GM18511 (cell line): ENCODE data around the gene PAK6.
A peak's percentile ranks its signal among the peaks of the same experiment; 100 is the strongest.

Source experiments
- ATAC-seq: cut with Tn5 transposase; IDR thresholded peaks from one replicate; pipeline ENCODE4 v1.9.1; 2021; ENCODE audit warnings: mild to moderate bottlenecking, moderate library complexity; ENCODE audit not compliant: unreplicated experiment

PAK6 gene

GRCh38 chr15:40307421-40308211, 68.8 kb downstream of the PAK6 start, which contains the start of gene PLCB2:
PLCB2 (minus strand) TSS chr15:40307935; CDS start chr15:40307672, 263 bp downstream.
- peak; percentile 77 for ATAC-seq

GRCh38 chr15:40309344-40309862, 70.5 kb downstream of the PAK6 start:
- ATAC-seq = no peak

DNA sequence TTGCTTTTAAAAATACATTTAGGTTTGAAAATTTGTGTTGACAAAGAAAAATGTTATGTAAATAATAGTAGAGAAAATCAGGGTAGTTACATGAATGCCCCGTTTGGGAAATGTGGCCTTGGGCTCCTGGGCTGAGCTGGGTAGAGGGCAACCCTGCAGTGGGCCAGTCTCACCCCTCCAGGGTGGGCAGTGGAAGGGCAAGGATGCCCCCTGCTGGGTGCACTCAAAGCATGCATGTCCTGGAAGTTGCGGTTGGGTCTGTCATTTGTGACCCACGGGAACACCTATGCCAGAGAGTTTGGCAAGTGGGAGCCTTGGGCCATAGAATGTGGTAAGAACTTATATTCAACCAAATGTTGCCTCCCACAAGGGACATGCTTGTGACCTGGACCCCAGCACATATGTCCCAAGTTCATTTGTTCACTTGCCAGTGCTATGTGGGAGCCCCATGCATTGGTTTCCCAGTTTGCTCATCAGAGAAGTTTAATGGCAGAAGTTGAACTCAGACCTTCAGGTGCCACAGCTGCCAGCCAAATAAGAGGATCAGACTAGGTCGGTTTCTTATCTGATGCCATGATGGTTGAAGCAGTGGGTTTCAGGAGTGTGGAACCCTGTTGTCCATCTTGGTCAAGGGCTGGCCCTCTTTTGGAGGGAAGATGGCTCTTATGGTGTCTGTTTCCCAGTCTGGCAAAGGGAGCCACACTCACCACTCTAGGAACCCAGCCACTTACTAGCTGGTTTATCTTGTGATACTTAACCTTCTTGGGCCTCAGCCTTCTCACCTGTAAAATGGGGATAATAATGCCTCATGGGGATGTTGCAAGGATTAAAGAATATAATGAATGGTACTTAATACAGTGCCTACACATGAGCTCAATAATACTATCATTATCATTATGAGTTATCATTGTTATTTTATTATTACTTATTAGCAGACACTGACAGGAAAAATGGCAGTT, 71.4 kb downstream of the PAK6 start:
- no peak for ATAC-seq

GRCh38 chr15:40310993-40311392, 72.1 kb downstream of the PAK6 start:
- ATAC-seq = no peak

DNA sequence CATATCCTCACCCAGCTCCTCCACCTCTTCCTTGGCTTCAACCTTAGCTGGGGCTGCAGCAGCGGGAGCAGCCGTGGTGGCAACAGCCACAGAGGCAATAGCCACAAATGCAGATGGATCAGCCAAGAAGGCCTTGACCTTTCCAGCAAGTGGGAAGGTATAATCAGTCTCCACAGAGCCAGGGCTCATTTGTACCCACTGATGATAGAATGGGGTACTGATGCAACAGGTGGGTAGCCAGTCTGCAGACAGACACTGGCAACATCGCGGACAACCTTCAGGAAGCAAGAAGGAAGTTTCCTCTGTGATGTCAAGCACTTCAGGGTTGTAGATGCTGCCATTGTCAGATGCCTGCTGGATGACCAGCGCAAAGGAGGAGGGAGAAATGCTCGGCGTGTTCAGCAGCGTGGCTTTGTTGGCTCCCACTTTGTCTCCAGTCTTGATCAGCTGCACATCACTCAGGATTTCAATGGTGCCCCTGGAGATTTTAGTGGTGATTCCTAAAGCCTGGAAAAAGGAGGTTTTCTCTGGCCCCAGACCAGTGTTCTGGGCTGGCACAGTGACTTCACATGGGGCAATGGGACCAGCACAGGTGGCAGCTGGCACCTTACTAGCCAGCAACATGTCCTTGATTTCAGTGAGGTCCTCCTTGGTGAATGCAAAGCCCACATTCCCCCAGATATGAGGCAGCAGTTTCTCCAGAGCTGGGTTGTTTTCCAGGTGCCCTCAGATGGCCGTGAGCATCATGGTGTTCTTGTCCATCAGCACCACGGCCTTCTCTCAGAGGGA, 73.7 kb downstream of the PAK6 start:
- ATAC-seq = no peak

DNA sequence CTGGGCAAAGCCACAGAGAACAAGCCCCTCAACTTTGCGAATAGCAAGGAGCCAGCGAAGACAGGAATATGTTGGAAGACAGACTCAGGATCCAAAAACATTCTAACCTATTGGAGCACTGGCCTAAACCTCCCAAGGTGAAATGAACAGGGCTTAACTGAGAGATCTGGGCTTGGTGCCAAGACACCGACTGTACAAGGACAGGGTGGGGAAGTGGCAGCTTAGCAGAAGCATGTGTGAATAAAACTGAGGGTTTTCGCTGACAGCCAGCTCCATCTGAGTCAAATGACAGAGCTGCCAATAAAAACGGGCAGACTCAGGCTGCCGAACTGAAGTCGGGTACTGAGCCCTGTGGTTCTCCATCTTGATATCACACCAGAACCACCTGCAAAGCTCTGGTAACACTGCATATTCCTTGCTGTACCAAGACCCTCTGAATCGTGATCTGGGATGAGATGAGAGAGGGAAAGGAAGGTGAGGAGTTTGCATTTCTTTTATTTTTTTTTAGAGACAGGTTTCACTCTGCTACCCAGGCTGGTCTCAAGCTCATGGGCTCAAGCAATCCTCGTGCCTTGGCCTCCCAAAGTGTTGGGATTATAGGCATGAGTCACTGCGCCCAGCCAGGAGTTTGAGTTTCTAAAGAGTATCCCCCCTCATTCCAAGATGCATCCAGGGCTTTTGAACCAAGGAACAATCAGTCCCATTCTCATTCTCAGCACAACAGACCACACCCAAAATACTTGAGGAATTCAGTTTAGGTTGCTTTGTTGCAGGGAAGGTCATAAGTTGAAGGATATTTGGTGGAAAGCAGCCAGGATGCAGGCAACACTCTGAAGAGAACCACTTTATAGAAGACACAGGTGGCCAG, 74.9 kb downstream of the PAK6 start:
- ATAC-seq = no peak

- ATAC-seq = no peak
Observed at GRCh38 chr15:40314723-40315276, 75.9 kb downstream of the PAK6 start.

DNA sequence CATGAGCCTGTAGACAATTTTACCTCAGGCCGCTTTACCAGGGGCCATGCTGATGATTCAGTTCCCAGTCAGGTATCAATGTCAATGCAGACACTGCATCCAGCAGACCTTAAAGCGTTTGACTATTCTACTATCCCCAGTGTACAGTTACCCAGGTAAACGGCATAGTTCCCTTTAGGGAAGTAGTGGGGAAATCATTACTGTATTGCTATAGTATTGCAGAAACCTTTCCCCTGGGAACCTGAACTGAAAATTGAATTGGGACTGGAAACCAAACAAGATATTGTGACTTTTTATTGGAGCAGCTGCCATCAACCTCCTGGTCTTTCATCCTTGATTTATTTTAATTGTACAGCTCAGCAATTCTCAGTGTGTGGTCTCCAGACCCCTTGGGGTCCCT, 78.1 kb downstream of the PAK6 start:
- no peak for ATAC-seq

DNA sequence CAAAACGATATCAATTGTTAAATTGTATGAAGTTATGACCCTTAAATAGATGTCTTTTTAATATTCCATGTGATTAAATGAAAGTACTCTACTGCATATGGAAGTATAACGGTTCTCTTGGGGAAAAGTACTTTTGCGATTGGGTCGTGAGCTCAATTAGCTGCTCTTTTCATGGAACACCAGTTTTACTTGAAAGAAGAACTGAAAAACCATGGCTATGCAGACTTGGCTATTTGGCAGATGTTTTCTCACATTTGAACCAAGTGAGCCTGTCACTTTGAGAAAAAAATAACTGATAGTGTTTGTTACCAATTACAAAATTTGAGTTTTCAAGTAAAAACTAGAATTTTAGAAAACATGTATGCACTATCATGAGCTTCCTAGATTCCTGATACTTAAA, 78.7 kb downstream of the PAK6 start:
- no peak for ATAC-seq

- no peak for ATAC-seq
Observed at GRCh38 chr15:40320409-40320808, 81.5 kb downstream of the PAK6 start.

DNA sequence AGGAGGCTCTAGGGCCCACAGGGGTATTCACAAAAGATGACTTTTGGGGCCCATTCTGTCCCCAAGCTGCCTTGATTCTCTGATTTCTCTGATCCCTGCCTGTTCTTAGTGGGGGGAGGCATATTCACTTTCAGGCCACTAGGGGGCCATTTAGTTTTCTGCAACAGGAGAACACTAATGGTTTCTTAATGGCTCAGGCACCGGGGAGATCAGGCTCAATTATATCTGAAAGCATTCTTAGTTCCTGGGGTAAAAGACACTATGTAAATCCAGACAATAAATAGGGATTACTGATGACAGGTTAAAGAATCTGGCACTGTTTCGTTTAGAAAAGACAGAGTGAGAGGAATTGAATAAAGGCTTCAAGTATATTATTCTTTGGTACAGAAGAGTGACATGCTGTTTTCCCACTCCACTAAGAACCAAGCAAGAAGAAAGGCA, 82.1 kb downstream of the PAK6 start:
- no peak for ATAC-seq

- ATAC-seq = no peak
Observed at GRCh38 chr15:40322531-40323238, 83.8 kb downstream of the PAK6 start.

GRCh38 chr15:40323239-40323952, 84.5 kb downstream of the PAK6 start, which contains the start of gene INAFM2:
INAFM2 (plus strand) TSS chr15:40323692; CDS start chr15:40324056, 364 bp downstream.
- peak; percentile 89 for ATAC-seq

DNA sequence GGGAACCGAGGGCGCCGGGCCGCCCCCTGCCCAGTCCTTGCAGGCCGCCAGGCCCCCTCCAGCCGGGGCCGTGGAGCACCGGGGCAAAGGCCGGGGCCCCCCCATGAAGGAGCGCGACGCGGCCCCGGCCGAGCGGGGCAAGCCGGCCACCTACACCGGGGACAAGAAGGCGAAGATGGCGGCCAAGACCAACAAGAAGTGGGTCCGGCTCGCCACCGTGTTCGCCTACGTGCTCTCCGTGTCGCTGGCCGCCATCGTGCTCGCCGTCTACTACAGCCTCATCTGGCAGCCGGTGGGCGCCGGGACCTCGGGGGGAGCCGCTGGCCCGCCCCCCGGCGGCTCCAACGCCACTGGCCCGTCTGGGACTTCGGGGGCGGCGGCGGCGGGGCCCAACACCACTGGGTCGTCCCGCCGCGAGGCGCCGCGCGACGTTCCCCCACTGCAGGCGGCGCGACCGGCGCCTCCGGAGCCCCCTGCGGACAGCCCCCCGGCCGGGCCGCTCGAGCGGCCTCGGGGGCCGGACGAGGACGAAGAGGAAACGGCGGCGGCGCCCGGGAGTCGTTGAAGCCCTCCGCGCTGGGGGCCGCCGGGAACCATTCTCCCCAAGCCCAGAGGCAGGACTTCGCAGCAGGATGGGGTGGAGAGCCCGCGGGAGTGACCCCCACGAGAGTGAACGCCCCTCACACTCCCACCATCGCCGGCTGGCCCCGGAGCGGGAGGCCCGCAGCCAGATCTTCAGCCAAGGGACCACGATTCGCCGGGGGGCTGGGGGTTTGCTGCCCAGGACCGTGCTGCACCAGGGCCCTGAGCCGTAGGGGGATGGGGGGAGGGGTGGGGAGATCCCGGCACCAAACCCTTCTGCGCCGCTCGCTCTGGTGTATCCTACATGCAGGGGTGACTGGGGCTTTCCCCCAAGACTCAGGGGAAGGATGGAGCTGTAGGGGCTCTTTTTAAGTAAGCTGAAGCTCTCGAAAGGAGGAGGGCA, 85.4 kb downstream of the PAK6 start:
- peak; percentile 15 for ATAC-seq

DNA sequence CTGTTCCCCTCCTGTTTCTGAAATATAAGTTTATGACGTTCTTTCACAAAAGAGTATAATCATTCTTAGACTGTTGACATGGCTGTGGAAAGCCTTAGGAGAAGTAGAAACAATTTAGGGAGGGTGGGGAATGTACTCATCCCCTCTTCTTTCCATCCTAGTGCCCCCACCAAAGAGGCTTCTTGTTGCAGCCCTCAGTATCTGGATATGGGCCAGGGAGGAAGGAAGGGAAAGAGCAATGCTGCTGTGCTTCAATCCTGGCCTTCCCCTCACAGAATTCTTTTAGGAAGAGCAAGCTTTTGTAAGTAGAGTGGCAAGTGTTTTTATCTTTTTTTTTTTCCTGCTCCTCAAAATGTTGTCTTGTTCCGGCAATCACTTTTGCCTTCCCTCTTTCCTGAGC, 86.3 kb downstream of the PAK6 start:
- ATAC-seq = no peak

GRCh38 chr15:40325700-40326099, 86.8 kb downstream of the PAK6 start:
- no peak for ATAC-seq
